Breast epithelium (tissue), 4 donors: ENCODE data around the gene DUSP3. TPM values are rescaled to one million over a fixed set of nuclear protein-coding genes. Genes with fewer than 3 reads are reported as not detected.

ENCODE experiments used
- DNase-seq, 2 donors: peaks; one replicate each; pipeline ENCODE4 v3.0.0-alpha.2; 2019; ENCODE audit warnings: low spot score in 2 of 2
- H3K27ac ChIP-seq, 2 donors: fragments of 200-600 bp; sonication (generic) in 1 of 2; one replicate each; pipeline ENCODE4 v1.5.1; 2016 to 2019; ENCODE audit warnings: mild to moderate bottlenecking in 1 of 2
- H3K27me3 ChIP-seq, 2 donors: fragments of 200-600 bp; sonication (generic) in 1 of 2; one replicate each; pipeline versions ENCODE4 v1.5.1 to v1.6.0; 2017 to 2019; ENCODE audit warnings: control low read depth in 1 of 2, mild to moderate bottlenecking in 1 of 2
- H3K36me3 ChIP-seq: fragments of 200-600 bp; one replicate; pipeline ENCODE4 v1.5.1; 2019
- H3K4me1 ChIP-seq, 2 donors: fragments of 200-600 bp; sonication (generic); one replicate each; pipeline ENCODE4 v1.5.1; 2016 to 2019; ENCODE audit warnings: control low read depth in 1 of 2
- H3K4me3 ChIP-seq, 3 donors: fragments of 200-600 bp; sonication (generic); 1 replicate in 2 of 3; 2 replicates in 1 of 3; pipeline ENCODE4 v1.5.1; 2016 to 2019; ENCODE audit warnings: mild to moderate bottlenecking in 3 of 3, moderate library complexity in 2 of 3
- H3K9me3 ChIP-seq, 2 donors: fragments of 200-600 bp; sonication (generic) in 1 of 2; one replicate each; pipeline ENCODE4 v1.5.1; 2016 to 2019; ENCODE audit warnings: control low read depth in 1 of 2
- CTCF ChIP-seq, 3 donors: fragments of 450-650 bp; IDR thresholded peaks; one replicate each; pipeline ENCODE4 v1.5.1; 2016 to 2017; ENCODE audit warnings: antibody characterized with exemption in 3 of 3, mild to moderate bottlenecking in 3 of 3, moderate library complexity in 3 of 3
- POLR2A ChIP-seq: fragments of 450-650 bp; IDR thresholded peaks from one replicate; pipeline ENCODE4 v1.6.1; 2016; ENCODE audit warnings: antibody characterized with exemption, mild to moderate bottlenecking, moderate library complexity
- POLR2AphosphoS5 ChIP-seq, 3 donors: sonication (generic); formaldehyde crosslinking; IDR thresholded peaks; one replicate each; pipeline ENCODE4 v1.6.1; 2017; ENCODE audit warnings: antibody characterized with exemption in 3 of 3
- intact Hi-C: fragments of 100-400 bp; cut with DNase I; formaldehyde crosslinking; loops from one replicate; pipeline ENCODE4 v1.15.1; 2023; ENCODE audit warnings: low total_unique reads
- total RNA-seq, 3 donors: library from RNA; depleted of rRNA; stranded (reverse); fragments of >200 nt; gene quantifications; one replicate each; pipeline ENCODE4 v1.1.0, GENCODE V29; 2016

The DUSP3 gene
- total RNA-seq, 3 donors from 2014 or later = 51.5 to 74.9 (median 62.6) TPM

DNA sequence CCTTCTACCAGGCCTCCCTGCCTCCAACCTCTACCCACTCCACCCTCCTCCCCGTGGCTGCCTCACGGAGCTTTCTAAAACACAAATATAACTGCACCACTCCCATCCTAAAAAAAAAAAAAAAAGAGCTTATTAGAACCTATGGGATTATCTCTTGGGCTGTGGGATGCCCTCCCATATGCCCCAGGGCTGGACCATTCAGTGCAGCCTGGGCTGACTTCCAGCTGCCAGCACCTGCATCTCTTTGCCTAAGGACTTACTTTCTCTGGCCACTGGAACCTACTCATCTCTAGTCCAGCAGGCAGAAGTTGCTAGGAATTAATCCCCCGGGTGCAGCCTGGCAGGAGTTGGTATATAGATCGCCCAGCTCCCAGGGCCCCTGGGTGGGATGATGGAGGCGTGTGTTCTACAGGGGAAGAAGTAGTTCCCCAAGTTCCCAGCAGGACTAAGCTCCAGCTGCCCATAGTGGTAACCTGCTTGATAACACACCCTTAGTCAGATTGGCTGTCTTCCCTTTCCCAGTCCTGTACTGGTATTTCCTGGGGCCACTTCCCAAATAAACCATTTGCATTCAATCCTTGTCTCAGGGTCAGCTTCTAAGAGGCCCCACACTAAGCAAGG, 43.9 kb upstream of the DUSP3 start:
- H3K36me3 ChIP-seq = no peaks in the 10 kb centered on the region
- no peaks in the 10 kb centered on the region for H3K9me3 ChIP-seq
- no peak for DNase-seq
- peaks cover 0 to 8% of the 10 kb centered on the region in 2 donors for H3K4me1 ChIP-seq
- H3K27me3 ChIP-seq = no peaks in the 10 kb centered on the region
- no peak overlapping the region for H3K4me3 ChIP-seq
- TF ChIP-seq POLR2AphosphoS5 (IDR thresholded peaks at IDR 0.05) (no peak), POLR2A (no peak), CTCF (IDR thresholded peaks at IDR 0.05) (no peak)
- peak overlapping the region; percentile 77 to 84 for H3K27ac ChIP-seq
- intact Hi-C loops = no loop called here

- no peak overlapping the region for H3K27ac ChIP-seq
- TF ChIP-seq POLR2AphosphoS5 (IDR thresholded peaks at IDR 0.05) (no peak), CTCF (IDR thresholded peaks at IDR 0.05) (no peak), POLR2A (no peak)
- intact Hi-C loops = no loop called here
- no peak for DNase-seq
- no peak overlapping the region for H3K4me3 ChIP-seq
- H3K4me1 ChIP-seq = peaks cover 0 to 8% of the 10 kb centered on the region in 2 donors
- no peaks in the 10 kb centered on the region for H3K27me3 ChIP-seq
- H3K9me3 ChIP-seq = no peaks in the 10 kb centered on the region
- H3K36me3 ChIP-seq = no peaks in the 10 kb centered on the region
Measured at GRCh38 chr17:43820759-43821158, 42.0 kb upstream of the DUSP3 start.

DNA sequence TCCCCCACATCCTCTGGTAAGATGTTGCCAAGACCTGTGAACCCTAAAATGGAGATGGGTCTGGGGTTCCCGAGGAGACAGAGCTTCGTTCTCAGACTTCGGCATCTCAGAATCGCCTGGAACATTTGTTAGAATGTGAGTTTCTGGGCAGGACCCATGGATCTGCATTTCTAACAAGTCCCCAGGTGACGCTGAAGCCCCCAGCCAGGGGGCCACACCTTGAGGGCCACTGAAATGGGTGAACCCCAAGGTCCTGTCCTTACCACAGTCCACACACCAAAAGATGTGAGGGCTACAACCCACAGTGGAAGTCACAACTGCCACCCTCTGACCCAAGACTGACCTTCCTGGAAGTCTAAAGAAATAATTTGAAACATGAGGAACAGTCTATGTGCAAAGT, 40.2 kb upstream of the DUSP3 start:
- Histone ChIP-seq H3K27me3 (no peaks in the 10 kb centered on the region), H3K4me1 (peaks cover 0 to 8% of the 10 kb centered on the region in 2 donors), H3K36me3 (no peaks in the 10 kb centered on the region), H3K4me3 (no peak overlapping the region), H3K27ac (no peak overlapping the region), H3K9me3 (no peaks in the 10 kb centered on the region)
- no peak for DNase-seq
- intact Hi-C loops = no loop called here
- TF ChIP-seq POLR2AphosphoS5 (IDR thresholded peaks at IDR 0.05) = no peak
- no peak for TF ChIP-seq CTCF (IDR thresholded peaks at IDR 0.05)
- TF ChIP-seq POLR2A = no peak

- Histone ChIP-seq H3K27ac (no peak overlapping the region), H3K36me3 (no peaks in the 10 kb centered on the region), H3K4me3 (no peak overlapping the region), H3K27me3 (no peaks in the 10 kb centered on the region), H3K9me3 (no peaks in the 10 kb centered on the region), H3K4me1 (peaks cover 0 to under 1% of the 10 kb centered on the region in 2 donors)
- TF ChIP-seq POLR2A (no peak), CTCF (IDR thresholded peaks at IDR 0.05) (no peak), POLR2AphosphoS5 (IDR thresholded peaks at IDR 0.05) (no peak)
- DNase-seq = no peak
- intact Hi-C loops = no loop called here
Measured at GRCh38 chr17:43817826-43818225, 39.0 kb upstream of the DUSP3 start.

GRCh38 chr17:43816336-43817320, 37.9 kb upstream of the DUSP3 start:
- no peak for TF ChIP-seq POLR2A
- TF ChIP-seq POLR2AphosphoS5 (IDR thresholded peaks at IDR 0.05) = no peak
- no peak for TF ChIP-seq CTCF (IDR thresholded peaks at IDR 0.05)
- Histone ChIP-seq H3K9me3 (no peaks in the 10 kb centered on the region), H3K36me3 (no peaks in the 10 kb centered on the region)

More at GRCh38 chr17:43816336-43817320, 37.9 kb upstream of the DUSP3 start:
- DNase-seq = no peak
- H3K27me3 ChIP-seq = no peaks in the 10 kb centered on the region
- H3K27ac ChIP-seq = no peak overlapping the region
- intact Hi-C loops = no loop called here
- no peaks in the 10 kb centered on the region for H3K4me1 ChIP-seq
- H3K4me3 ChIP-seq = no peak overlapping the region
